Mesenchymal stem cell (in vitro differentiated cells and primary cell): Measurements from ENCODE around the gene CPA1.

Source experiments
- DNase-seq: peaks from one replicate; pipeline ENCODE4 v3.0.0-alpha.2; 2013
- H2AFZ ChIP-seq: one replicate; pipeline ENCODE4 v1.6.1; 2013; ENCODE audit warnings: low read depth, mild to moderate bottlenecking, control low read depth, inconsistent platforms, low read length, moderate library complexity
- H2AK5ac ChIP-seq: 2 replicates; pipeline ENCODE4 v1.6.1; 2013; ENCODE audit warnings: low read length, moderate library complexity, mild to moderate bottlenecking, inconsistent platforms; ENCODE audit not compliant: severe bottlenecking
- H2BK120ac ChIP-seq: one replicate; pipeline ENCODE4 v1.6.1; 2013; ENCODE audit warnings: low read depth, mild to moderate bottlenecking, inconsistent platforms, low read length, moderate library complexity
- H2BK12ac ChIP-seq, 2 experiments: one replicate each; pipeline ENCODE4 v1.6.1; 2013; ENCODE audit warnings: inconsistent platforms in 2 of 2, low read length in 2 of 2, mild to moderate bottlenecking in 2 of 2, moderate library complexity in 2 of 2, control low read depth in 1 of 2
- H2BK15ac ChIP-seq: one replicate; pipeline ENCODE4 v1.6.1; 2013; ENCODE audit warnings: mild to moderate bottlenecking, low read depth, inconsistent platforms; ENCODE audit not compliant: poor library complexity, severe bottlenecking
- H2BK5ac ChIP-seq: 2 replicates; pipeline ENCODE4 v1.6.1; 2013; ENCODE audit warnings: low read depth, mild to moderate bottlenecking, low read length, control low read depth, inconsistent platforms; ENCODE audit not compliant: poor library complexity, severe bottlenecking
- H3K14ac ChIP-seq, 2 experiments: one replicate each; pipeline ENCODE4 v1.6.1; 2013; ENCODE audit warnings: inconsistent platforms in 2 of 2, low read length in 2 of 2, control low read depth in 1 of 2, mild to moderate bottlenecking in 1 of 2, moderate library complexity in 1 of 2
- H3K18ac ChIP-seq, 2 experiments: one replicate each; pipeline ENCODE4 v1.6.1; 2013; ENCODE audit warnings: inconsistent platforms in 2 of 2, low read length in 2 of 2, control low read depth in 1 of 2, low read depth in 1 of 2, mild to moderate bottlenecking in 1 of 2
- H3K23ac ChIP-seq, 2 experiments: one replicate each; pipeline ENCODE4 v1.6.1; 2013; ENCODE audit warnings: inconsistent platforms in 2 of 2, low read length in 2 of 2, mild to moderate bottlenecking in 2 of 2, moderate library complexity in 2 of 2, control low read depth in 1 of 2
- H3K27ac ChIP-seq: 2 replicates; pipeline ENCODE4 v1.5.1; 2013; ENCODE audit warnings: mild to moderate bottlenecking, moderate library complexity, low read length, control low read depth, inconsistent platforms; ENCODE audit not compliant: poor library complexity, severe bottlenecking
- H3K27me3 ChIP-seq, 2 experiments: 2 replicates each; pipeline versions ENCODE4 v1.6.1 to v1.7.0; 2013; ENCODE audit warnings: low read length in 2 of 2, mild to moderate bottlenecking in 2 of 2, moderate library complexity in 2 of 2, control low read depth in 1 of 2, inconsistent platforms in 1 of 2; ENCODE audit not compliant: control insufficient read depth in 1 of 2, insufficient read depth in 1 of 2
- H3K36me3 ChIP-seq, 2 experiments: 2 replicates each; pipeline versions ENCODE4 v1.6.1 to v1.7.0; 2013; ENCODE audit warnings: low read length in 2 of 2, control low read depth in 1 of 2, inconsistent platforms in 1 of 2, low read depth in 1 of 2, mild to moderate bottlenecking in 1 of 2; ENCODE audit not compliant: insufficient read depth in 2 of 2, control insufficient read depth in 1 of 2
- H3K4ac ChIP-seq, 2 experiments: one replicate each; pipeline ENCODE4 v1.6.1; 2013; ENCODE audit warnings: inconsistent platforms in 2 of 2, low read length in 2 of 2, mild to moderate bottlenecking in 2 of 2, moderate library complexity in 2 of 2, control low read depth in 1 of 2, low read depth in 1 of 2
- H3K4me1 ChIP-seq: 2 replicates; pipeline ENCODE4 v1.6.1; 2013; ENCODE audit warnings: low read depth, low read length, control low read depth; ENCODE audit not compliant: control insufficient read depth, insufficient read depth
- H3K4me2 ChIP-seq: 2 replicates; pipeline ENCODE4 v1.6.1; 2013; ENCODE audit warnings: low read length, mild to moderate bottlenecking, inconsistent platforms; ENCODE audit not compliant: poor library complexity, severe bottlenecking
- H3K4me3 ChIP-seq, 2 experiments: 2 replicates each; pipeline versions ENCODE4 v1.5.1 to v1.7.0; 2013; ENCODE audit warnings: low read length in 2 of 2, mild to moderate bottlenecking in 2 of 2, control low read depth in 1 of 2, low read depth in 1 of 2; ENCODE audit not compliant: insufficient read depth in 1 of 2
- H3K79me1 ChIP-seq: replicated peaks from 2 replicates; pipeline ENCODE4 v1.6.1; 2013; ENCODE audit warnings: mild to moderate bottlenecking, control low read depth, low read length, inconsistent platforms; ENCODE audit not compliant: poor library complexity, severe bottlenecking
- H3K9ac ChIP-seq: 2 replicates; pipeline ENCODE4 v1.7.0; 2013; ENCODE audit warnings: mild to moderate bottlenecking, low read length, moderate library complexity
- H3K9me3 ChIP-seq: 2 replicates; pipeline ENCODE4 v1.7.0; 2013; ENCODE audit warnings: mild to moderate bottlenecking, low read length; ENCODE audit not compliant: control insufficient read depth
- H4K8ac ChIP-seq: one replicate; pipeline ENCODE4 v1.6.1; 2013; ENCODE audit warnings: inconsistent platforms, mild to moderate bottlenecking, low read length, moderate library complexity
- H4K91ac ChIP-seq: one replicate; pipeline ENCODE4 v1.6.1; 2013; ENCODE audit warnings: mild to moderate bottlenecking, low read length, inconsistent platforms
- WGBS: methylation state at CpG from one replicate; pipeline ENCODE4 v1.1.7; 2013; ENCODE audit warnings: mixed read lengths; 5-methylcytosine and 5-hydroxymethylcytosine counted together

Gene CPA1

GRCh38 chr7:130361681-130362080 is 18.6 kb upstream of the CPA1 start:
- Histone ChIP-seq H3K4ac (no peak overlapping the region), H3K9ac (no peak overlapping the region)
- WGBS, result 98% methylated on average over 7 of the region's 7 CpGs

GRCh38 chr7:130362251-130362816 is 18.0 kb upstream of the CPA1 start:
- no peak overlapping the region for H3K23ac ChIP-seq
- no peaks in the 10 kb centered on the region for H3K79me1 ChIP-seq
- H3K4me1 ChIP-seq, result peaks cover 30% of the 10 kb centered on the region
- no peaks in the 10 kb centered on the region for H3K27me3 ChIP-seq
- peak overlapping the region; percentile 71 for H4K91ac ChIP-seq
- no peak overlapping the region for H2AFZ ChIP-seq
- H2BK5ac ChIP-seq, result peak overlapping the region; percentile 89
- peak overlapping the region; percentile 52 to 89 for H3K18ac ChIP-seq
- peak overlapping the region; percentile 64 for H2BK120ac ChIP-seq
- H3K9me3 ChIP-seq, result peaks cover 24% of the 10 kb centered on the region
- no peak overlapping the region for H3K9ac ChIP-seq
- H4K8ac ChIP-seq, result no peak overlapping the region
- no peak overlapping the region for H3K27ac ChIP-seq
- H3K4me3 ChIP-seq, result no peak overlapping the region
- H2AK5ac ChIP-seq, result peak overlapping the region; percentile 97
- H2BK15ac ChIP-seq, result peak overlapping the region; percentile 87
- no peak overlapping the region for H3K4me2 ChIP-seq
- DNase-seq, result no peak
- peak overlapping the region in 1 of 2 experiments; percentile 62 for H3K4ac ChIP-seq
- 95% methylated on average over 10 of the region's 10 CpGs for WGBS
- no peak overlapping the region for H3K14ac ChIP-seq
- peaks cover 0 to 4% of the 10 kb centered on the region in 2 experiments for H3K36me3 ChIP-seq
- peak overlapping the region; percentile 86 to 93 for H2BK12ac ChIP-seq

More at GRCh38 chr7:130361681-130362080, 18.6 kb upstream of the CPA1 start:
- no peak overlapping the region for H4K8ac ChIP-seq
- H3K4me3 ChIP-seq, result no peak overlapping the region
- peak overlapping the region; percentile 23 for H2BK120ac ChIP-seq
- H3K36me3 ChIP-seq, result peaks cover 0 to 4% of the 10 kb centered on the region in 2 experiments
- H3K4me2 ChIP-seq, result no peak overlapping the region
- H3K27ac ChIP-seq, result no peak overlapping the region
- H2BK12ac ChIP-seq, result peak overlapping the region; percentile 15 to 40
- no peaks in the 10 kb centered on the region for H3K27me3 ChIP-seq
- no peak overlapping the region for H3K23ac ChIP-seq
- no peak for DNase-seq
- H2AFZ ChIP-seq, result no peak overlapping the region
- no peak overlapping the region for H3K18ac ChIP-seq
- no peak overlapping the region for H3K14ac ChIP-seq
- H3K4me1 ChIP-seq, result peaks cover 34% of the 10 kb centered on the region
- H2BK5ac ChIP-seq, result no peak overlapping the region
- H3K9me3 ChIP-seq, result peaks cover 24% of the 10 kb centered on the region
- no peak overlapping the region for H4K91ac ChIP-seq
- peak overlapping the region; percentile 95 for H2AK5ac ChIP-seq
- no peak overlapping the region for H2BK15ac ChIP-seq
- H3K79me1 ChIP-seq, result no peaks in the 10 kb centered on the region

GRCh38 chr7:130363026-130363847 is 17.1 kb upstream of the CPA1 start:
- peak overlapping the region; percentile 64 for H2BK120ac ChIP-seq
- peak overlapping the region; percentile 86 to 93 for H2BK12ac ChIP-seq
- peak overlapping the region; percentile 82 for H4K91ac ChIP-seq
- no peak overlapping the region for H3K4me3 ChIP-seq
- no peaks in the 10 kb centered on the region for H3K27me3 ChIP-seq
- H3K9me3 ChIP-seq, result peaks cover 24% of the 10 kb centered on the region
- no peak overlapping the region for H3K23ac ChIP-seq
- peak overlapping the region; percentile 66 for H4K8ac ChIP-seq
- no peaks in the 10 kb centered on the region for H3K79me1 ChIP-seq
- 53% methylated on average over 8 of the region's 8 CpGs for WGBS
- no peak overlapping the region for H2AFZ ChIP-seq
- peak overlapping the region; percentile 87 for H2BK15ac ChIP-seq
- peak overlapping the region; percentile 52 to 89 for H3K18ac ChIP-seq
- peak overlapping the region; percentile 91 for H3K27ac ChIP-seq
- peak overlapping the region in 1 of 2 experiments; percentile 61 for H3K14ac ChIP-seq
- peak; percentile 96 for DNase-seq
- H3K4ac ChIP-seq, result peak overlapping the region; percentile 42 to 62
- peak overlapping the region; percentile 89 for H2BK5ac ChIP-seq
- peak overlapping the region; percentile 97 for H2AK5ac ChIP-seq
- peaks cover 0 to 4% of the 10 kb centered on the region in 2 experiments for H3K36me3 ChIP-seq
- H3K4me2 ChIP-seq, result no peak overlapping the region
- H3K9ac ChIP-seq, result peak overlapping the region; percentile 39
- H3K4me1 ChIP-seq, result peaks cover 32% of the 10 kb centered on the region

- Histone ChIP-seq H2BK12ac (peak overlapping the region; percentile 6 to 95), H4K91ac (peak overlapping the region; percentile 36), H3K4me3 (no peak overlapping the region), H3K23ac (no peak overlapping the region), H3K4me2 (no peak overlapping the region), H3K18ac (peak overlapping the region; percentile 58 to 68), H3K9ac (no peak overlapping the region), H2BK120ac (peak overlapping the region; percentile 29), H3K79me1 (no peaks in the 10 kb centered on the region), H2BK5ac (no peak overlapping the region), H3K14ac (no peak overlapping the region), H3K4me1 (peaks cover 43% of the 10 kb centered on the region), H2AK5ac (peak overlapping the region; percentile 96), H4K8ac (no peak overlapping the region), H3K4ac (peak overlapping the region; percentile 3 to 55), H3K27me3 (no peaks in the 10 kb centered on the region), H2BK15ac (peak overlapping the region; percentile 57), H3K27ac (peak overlapping the region; percentile 85), H3K36me3 (peaks cover 0 to under 1% of the 10 kb centered on the region in 2 experiments), H3K9me3 (peaks cover 19% of the 10 kb centered on the region), H2AFZ (no peak overlapping the region)
- DNase-seq, result no peak
- WGBS, result 96% methylated on average over 4 of the region's 4 CpGs
These were observed 15.8 kb upstream of the CPA1 start for GRCh38 chr7:130364451-130364850.
